ENCODE measurements around the gene FCRLA.
"Not testable (repeated sequence)": the region's sequence is repeated elsewhere in the genome, so short reads cannot be mapped to it uniquely, and the experiment has no call there.

GRCh38 chr1:161661660-161662311 is 45.2 kb upstream of the FCRLA start:
- not testable (repeated sequence) for TF ChIP-seq EZH2 (IDR thresholded peaks at IDR 0.05); POLR2AphosphoS5 (IDR thresholded peaks at IDR 0.05; ENCODE audit: borderline replicate concordance, low read depth, low read length); FOXP2 (optimal IDR thresholded peaks at IDR 0.05; ENCODE audit: control extremely low read depth, extremely low read length, insufficient read depth)

Measured in SK-N-MC (cell line).